Measurements from ENCODE around the gene TLDC2. TPM values are rescaled to one million over a fixed set of nuclear protein-coding genes. Genes with fewer than 3 reads are reported as not detected.
"Not testable (repeated sequence)": the region's sequence is repeated elsewhere in the genome, so short reads cannot be mapped to it uniquely, and the experiment has no call there.

The TLDC2 gene
- total RNA-seq: not detected in 2 replicates

DNA sequence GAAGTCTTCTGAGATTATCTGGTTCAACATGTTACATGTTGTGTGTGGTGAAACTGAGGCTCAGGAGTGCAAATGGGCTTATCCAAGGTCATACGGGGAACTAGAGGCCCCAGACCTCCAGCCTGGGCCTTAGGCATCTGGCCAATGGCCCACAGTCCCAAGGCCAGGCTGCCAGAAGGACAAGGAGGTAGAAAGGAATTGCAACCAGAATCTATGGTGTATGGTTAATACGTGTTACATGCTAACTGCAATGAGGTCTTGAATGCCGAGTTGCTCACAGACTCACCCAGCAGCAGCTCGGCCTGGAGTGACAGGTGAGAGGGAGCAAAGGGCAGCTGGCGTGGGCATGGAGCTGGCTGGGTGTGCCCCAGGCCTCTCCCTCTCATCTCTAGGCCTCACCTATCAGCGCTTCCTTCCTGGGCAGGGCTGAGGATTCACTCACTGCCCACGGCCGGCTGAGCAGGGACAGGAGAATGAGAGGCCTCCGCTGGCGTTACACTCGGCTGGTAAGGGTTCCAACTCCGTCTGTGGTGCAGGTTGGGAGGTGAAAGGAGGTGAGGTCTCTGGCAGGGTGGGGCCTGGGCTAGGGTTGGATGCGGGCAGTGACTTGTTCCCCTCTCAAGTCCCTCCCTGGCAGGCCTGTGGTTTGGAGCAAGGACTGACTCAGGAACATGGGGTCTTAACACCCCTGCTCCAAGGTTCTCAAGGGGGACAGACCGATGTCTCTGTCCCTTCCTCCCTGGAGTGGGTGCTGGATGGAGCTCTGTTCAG lies at the start of gene TLDC2:
TLDC2 (plus strand) TSS at position 437 of the 771 bp plus-strand sequence; CDS start at position 474, 37 bp downstream.
- no peak for DNase-seq (ENCODE audit: extremely low read depth, low read depth, low spot score)

DNA sequence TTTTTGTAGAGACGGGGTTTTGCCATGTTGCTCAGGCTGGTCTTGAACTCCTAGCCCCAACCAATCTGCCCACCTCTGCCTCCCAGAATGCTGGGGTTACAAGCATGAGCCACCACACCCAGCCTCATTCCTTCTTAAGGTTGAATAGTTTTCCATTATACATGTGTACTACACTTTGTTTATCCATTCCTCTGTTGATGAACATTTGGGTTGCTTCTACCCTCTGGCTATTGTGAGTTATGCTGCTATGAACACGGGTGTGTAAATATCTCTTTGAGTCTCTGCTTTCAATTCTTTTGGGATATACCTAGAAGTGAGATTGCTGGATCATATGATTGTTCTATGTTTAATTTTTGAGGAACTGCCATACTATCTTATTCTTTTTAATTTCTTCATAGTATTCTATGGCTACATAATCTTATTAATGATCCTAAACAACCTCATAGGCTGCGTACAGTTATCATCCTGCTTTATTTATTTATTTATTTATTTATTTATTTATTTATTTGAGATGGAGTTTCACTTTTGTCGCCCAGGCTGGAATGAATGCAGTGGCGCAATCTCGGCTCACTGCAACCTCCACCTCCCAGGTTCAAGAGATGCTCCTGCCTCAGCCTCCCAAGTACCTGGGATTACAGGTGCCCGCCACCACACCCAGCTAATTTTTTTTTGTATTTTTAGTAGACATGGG lies 49.2 kb upstream of the TLDC2 start:
- no peak for DNase-seq (ENCODE audit: extremely low read depth, low read depth, low spot score)

GRCh38 chr20:36827541-36828279 lies 48.2 kb upstream of the TLDC2 start:
- no peak for DNase-seq (ENCODE audit: extremely low read depth, low read depth, low spot score)

- no peak for DNase-seq (ENCODE audit: extremely low read depth, low read depth, low spot score)
Observed at GRCh38 chr20:36830791-36831691, 44.9 kb upstream of the TLDC2 start.

DNA sequence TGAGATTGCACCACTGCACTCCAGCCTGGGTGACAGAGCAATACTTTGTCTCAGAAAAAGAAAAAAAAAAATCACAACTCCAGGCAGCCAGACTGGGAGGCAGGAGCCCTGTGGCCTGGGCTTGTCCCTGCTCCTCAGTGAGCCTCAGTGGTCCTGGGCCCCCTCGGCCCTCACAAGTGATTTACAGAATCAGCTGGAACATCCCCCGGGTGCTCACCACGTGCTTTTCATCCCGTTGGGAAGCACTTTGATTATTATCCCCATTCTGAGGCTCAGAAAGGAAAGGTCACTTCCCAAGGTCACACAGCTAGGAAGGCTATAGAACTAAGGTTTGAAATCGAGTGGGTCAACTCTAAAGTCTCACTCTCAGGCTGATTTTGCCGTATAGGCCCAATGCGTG lies 43.1 kb upstream of the TLDC2 start:
- no peak for DNase-seq (ENCODE audit: extremely low read depth, low read depth, low spot score)

- DNase-seq (ENCODE audit: extremely low read depth, low read depth, low spot score): no peak
Observed at GRCh38 chr20:36833275-36834020, 42.5 kb upstream of the TLDC2 start.

- DNase-seq (ENCODE audit: extremely low read depth, low read depth, low spot score): no peak
Observed at GRCh38 chr20:36835025-36835424, 40.9 kb upstream of the TLDC2 start.

DNA sequence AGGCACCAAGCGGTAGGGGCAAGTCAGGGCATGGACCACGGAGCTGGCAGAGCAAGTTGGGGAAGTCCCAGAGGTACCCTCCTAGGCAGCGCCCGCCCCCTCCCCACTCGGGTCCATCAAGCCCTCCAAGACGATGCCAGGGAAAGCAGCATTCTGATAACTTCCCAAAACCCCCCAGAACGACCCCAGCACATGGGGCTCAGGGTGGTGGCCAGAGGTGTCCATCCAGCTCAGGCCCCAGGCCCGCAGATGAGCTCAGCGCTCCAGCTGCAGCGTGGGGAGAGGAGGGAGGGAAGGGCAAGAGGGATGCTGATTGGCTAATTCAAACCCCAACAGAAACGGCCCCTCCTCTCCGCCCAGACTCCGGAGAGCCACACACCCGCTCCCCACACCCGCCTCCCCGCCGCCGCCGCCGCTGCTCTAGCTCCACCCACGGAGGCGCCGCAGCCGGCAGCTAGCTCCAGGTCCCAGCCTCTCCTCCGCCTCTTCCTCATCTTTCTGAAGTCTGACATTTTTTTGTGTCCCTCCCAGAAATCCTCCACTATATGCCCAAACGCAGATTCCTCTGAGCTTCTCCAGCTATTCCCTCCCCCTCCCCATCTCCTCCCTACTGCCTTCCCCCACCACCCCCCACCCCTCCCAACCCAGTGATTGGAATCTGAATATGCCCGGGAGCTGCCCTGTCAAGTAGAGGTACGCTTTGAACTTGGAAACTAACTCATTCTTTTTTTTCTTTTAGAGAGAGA lies 40.3 kb upstream of the TLDC2 start:
- no peak for DNase-seq (ENCODE audit: extremely low read depth, low read depth, low spot score)

DNA sequence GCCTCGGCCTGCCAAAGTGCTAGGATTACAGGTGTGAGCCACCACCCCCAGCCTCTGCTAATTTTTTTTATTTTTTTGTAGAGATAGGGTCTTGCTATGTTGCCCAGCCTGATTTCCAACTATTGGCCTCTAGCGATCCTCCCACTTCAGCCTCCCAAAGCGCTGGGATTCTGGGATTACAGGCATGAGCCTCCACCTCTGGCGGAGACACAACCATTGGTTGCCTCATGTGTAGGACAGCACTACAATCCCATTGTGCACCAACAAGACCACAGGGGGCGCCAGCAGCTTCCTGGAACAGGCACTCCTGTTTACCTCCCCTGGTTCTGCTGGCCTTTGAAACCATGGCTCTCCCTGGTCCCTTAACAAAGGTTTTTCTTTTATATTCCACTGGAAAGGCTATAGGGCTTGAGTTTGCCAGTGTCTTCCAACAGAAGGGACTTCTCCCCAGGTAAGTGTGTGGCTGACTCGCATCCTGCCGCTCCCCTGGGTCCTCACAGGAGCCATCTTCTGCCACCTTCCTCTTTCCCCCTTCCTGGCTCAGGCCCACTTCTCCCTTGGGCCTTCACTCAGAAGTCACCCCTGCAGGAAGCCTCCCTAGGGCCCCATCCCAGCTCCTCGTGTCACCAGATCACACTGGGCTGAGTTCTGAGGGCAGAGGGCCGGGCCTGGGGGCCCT lies 39.2 kb upstream of the TLDC2 start:
- DNase-seq (ENCODE audit: extremely low read depth, low read depth, low spot score): no peak

DNA sequence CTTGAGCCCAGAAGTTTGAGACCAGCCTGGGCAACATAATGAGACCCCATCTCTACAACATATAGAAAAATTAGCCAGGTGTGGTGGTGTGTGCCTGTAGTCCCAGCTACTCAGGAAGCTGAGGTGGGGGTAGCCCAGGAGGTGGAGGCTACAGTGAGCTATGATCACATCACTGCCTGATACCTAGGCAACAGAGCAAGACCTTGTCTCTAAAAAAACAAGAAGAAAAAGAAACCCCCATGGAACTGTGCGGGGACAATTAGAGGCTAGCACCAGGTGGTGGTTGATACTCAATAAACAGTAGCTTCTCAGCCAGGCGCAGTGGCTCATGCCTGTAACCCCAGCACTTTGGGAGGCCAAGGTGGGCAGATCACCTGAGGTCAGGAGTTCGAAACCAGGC lies 37.6 kb upstream of the TLDC2 start:
- DNase-seq (ENCODE audit: extremely low read depth, low read depth, low spot score): not testable (repeated sequence)

DNA sequence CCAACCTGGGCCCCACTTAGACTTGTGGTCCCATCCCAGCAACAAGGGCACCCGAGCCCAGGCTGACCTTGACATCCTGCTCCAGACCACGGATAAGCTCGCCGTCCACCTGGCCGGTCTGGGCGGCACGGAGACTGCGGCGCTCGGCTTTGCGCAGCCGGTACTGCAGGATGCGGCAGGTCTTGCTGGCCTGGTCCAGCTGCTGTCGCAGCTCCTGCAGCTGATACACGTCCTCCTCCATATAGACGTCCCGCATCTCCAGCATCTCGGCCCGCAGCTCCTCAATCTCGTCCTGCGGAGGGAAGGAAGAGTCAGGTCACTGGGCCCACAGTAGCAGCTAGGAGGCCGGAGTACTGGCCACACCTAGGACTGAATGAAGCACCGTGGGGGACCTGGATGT lies 36.8 kb upstream of the TLDC2 start:
- DNase-seq (ENCODE audit: extremely low read depth, low read depth, low spot score): no peak

DNA sequence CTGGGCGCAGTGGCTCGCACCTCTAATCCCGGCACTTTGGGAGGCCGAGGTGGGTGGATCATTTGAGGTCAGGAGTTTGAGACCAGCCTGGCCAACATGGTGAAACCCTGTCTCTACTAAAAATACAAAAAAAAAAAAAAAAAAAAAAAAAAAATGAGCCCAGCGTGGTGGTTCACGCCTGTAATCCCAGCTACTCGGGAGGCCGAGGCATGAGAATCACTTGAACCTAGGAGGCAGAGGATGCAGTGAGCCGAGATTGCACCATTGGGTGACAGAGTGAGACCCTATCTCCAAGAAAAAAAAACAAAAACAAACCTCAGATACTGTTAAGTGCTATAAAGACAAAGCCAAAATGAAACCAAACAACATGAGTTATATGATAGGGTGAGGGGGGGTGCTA lies 34.9 kb upstream of the TLDC2 start:
- DNase-seq (ENCODE audit: extremely low read depth, low read depth, low spot score): not testable (repeated sequence)

DNA sequence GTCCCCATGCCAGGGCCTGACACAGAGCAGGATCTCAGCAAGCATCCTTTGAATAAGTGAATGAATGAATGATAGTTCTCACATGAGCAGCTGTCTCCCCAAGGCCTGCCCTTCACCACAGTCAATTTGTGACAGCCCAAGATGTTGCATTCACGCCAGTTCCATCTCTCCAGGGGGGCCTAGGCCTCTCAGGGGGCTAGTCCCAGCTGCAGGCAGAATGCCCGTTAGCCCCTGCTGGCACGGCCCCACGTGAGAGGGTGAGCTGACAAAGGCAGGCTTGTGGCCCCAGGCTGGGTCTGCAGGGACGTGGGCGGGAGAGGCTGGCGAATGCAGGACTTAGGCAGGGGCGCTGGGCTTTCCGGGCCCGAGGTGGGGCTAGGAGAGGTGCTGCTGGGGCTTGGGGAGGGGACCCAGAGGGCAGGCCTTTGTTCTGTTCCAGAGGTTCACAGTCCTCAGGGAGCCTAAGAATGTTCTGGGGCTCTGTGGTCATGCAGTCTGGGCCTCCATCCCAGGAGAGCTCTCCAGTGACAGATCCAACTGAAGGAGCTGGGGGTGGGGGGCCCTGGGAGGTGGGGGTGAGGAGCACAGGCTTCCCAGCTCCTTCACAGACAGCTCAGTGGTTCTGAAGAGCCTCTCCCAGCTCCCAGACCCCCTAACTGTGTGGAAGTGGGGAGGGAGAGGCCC lies 30.5 kb upstream of the TLDC2 start:
- no peak for DNase-seq (ENCODE audit: extremely low read depth, low read depth, low spot score)

DNA sequence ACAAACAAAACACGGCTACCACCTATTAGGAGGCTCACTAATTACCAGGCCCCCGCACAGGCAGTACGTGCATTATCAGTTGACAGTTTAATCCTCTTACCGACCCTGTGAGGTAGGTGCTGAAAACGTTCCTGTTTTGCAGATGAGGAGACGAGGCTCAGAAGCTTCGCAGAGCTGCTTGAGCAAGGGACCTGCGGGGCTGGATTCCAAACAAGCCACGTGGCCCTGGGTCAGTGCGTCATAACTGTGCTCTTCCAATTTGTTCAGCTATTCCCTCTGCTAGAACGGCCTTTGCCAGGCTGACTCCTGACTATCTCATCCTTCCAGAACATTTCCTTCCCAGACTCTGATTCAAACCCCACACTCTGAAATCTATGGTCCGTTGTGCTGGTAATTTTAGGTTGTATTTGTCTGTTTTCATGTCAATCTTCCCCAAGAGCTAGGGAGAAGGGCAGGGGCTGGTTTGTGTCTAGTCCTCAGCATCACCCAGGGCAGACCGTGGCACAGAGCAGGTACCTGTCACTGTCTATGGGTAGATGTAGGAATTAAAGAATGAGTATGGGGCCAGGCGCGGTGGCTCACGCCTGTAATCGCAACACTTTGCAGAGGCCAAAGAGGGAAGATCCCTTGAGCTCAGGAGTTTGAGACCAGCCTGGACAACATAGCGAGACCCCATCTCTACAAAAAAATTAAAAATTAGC lies 28.8 kb upstream of the TLDC2 start:
- no peak for DNase-seq (ENCODE audit: extremely low read depth, low read depth, low spot score)

GRCh38 chr20:36847710-36848040 lies 28.3 kb upstream of the TLDC2 start:
- no peak for DNase-seq (ENCODE audit: extremely low read depth, low read depth, low spot score)

- DNase-seq (ENCODE audit: extremely low read depth, low read depth, low spot score): no peak
Observed at GRCh38 chr20:36848078-36848660, 27.8 kb upstream of the TLDC2 start.

GRCh38 chr20:36848677-36849076 lies 27.3 kb upstream of the TLDC2 start:
- no peak for DNase-seq (ENCODE audit: extremely low read depth, low read depth, low spot score)

Measured in glomerular endothelial cell (primary cell).